Neural cell (in vitro differentiated cells): ENCODE measurements around the gene ABCA12. TPM values are rescaled to one million over a fixed set of nuclear protein-coding genes. Genes with fewer than 3 reads are reported as not detected.

Experiments
- H2AFZ ChIP-seq: fragments of 200-600, 300-800 bp; sonication (generic), shearing (Covaris generic); 2 replicates; pipeline ENCODE4 v1.6.0; 2014; ENCODE audit warnings: low read depth, mild to moderate bottlenecking, antibody characterized with exemption, low read length, moderate library complexity
- H3F3A ChIP-seq: fragments of 200-600 bp; shearing (Covaris generic); 2 replicates; pipeline ENCODE4 v1.6.1; 2016; ENCODE audit warnings: mild to moderate bottlenecking, moderate library complexity, mixed read lengths, antibody characterized with exemption, low read length; ENCODE audit not compliant: insufficient read depth, poor library complexity, severe bottlenecking
- H3K27ac ChIP-seq: fragments of 200-600, 300-800 bp; sonication (generic), shearing (Covaris generic); 2 replicates; pipeline ENCODE4 v1.5.1; 2014; ENCODE audit warnings: mild to moderate bottlenecking, low read length, moderate library complexity
- H3K27me3 ChIP-seq: fragments of 300-800, 200-600 bp; sonication (generic), shearing (Covaris generic); 2 replicates; pipeline ENCODE4 v1.6.0; 2014; ENCODE audit warnings: mild to moderate bottlenecking, low read depth, low read length, moderate library complexity; ENCODE audit not compliant: insufficient read depth
- H3K36me3 ChIP-seq: fragments of 300-800, 200-600 bp; sonication (generic), shearing (Covaris generic); 2 replicates; pipeline ENCODE4 v1.5.1; 2014; ENCODE audit warnings: mild to moderate bottlenecking, antibody characterized with exemption, low read length, moderate library complexity; ENCODE audit not compliant: insufficient read depth
- H3K4me2 ChIP-seq: fragments of 300-800, 200-600 bp; sonication (generic), shearing (Covaris generic); 2 replicates; pipeline ENCODE4 v1.6.0; 2014; ENCODE audit warnings: mild to moderate bottlenecking, low read length
- H3K4me3 ChIP-seq: fragments of 300-800, 200-600 bp; sonication (generic), shearing (Covaris generic); 2 replicates; pipeline ENCODE4 v1.5.1; 2014; ENCODE audit warnings: mild to moderate bottlenecking, low read length, moderate library complexity
- H3K79me2 ChIP-seq: fragments of 200-600 bp; shearing (Covaris generic); replicated peaks from 2 replicates; pipeline ENCODE4 v1.6.0; 2014; ENCODE audit warnings: mild to moderate bottlenecking, low read length, moderate library complexity; ENCODE audit not compliant: insufficient read depth
- H3K9ac ChIP-seq: fragments of 300-800, 200-600 bp; sonication (generic), shearing (Covaris generic); 2 replicates; pipeline ENCODE4 v1.6.1; 2016; ENCODE audit warnings: mild to moderate bottlenecking, low read length, mixed read lengths
- H3K9me2 ChIP-seq: fragments of 200-600 bp; shearing (Covaris generic); 2 replicates; pipeline ENCODE4 v1.6.1; 2016; ENCODE audit warnings: mild to moderate bottlenecking, low read length, mixed read lengths; ENCODE audit not compliant: insufficient read depth
- H3K9me3 ChIP-seq: fragments of 200-600, 300-800 bp; sonication (generic), shearing (Covaris generic); 2 replicates; pipeline ENCODE4 v1.6.1; 2016; ENCODE audit warnings: mild to moderate bottlenecking, mixed run types, low read length, moderate library complexity, mixed read lengths
- H4K20me1 ChIP-seq: fragments of 200-600 bp; shearing (Covaris generic); 2 replicates; pipeline ENCODE4 v1.6.1; 2016; ENCODE audit warnings: mild to moderate bottlenecking, mixed run types; ENCODE audit not compliant: insufficient read depth
- EP300 ChIP-seq: fragments of 450-650 bp; conservative IDR thresholded peaks from 2 replicates; pipeline ENCODE4 v1.6.1; 2014; ENCODE audit warnings: antibody characterized with exemption, mild to moderate bottlenecking, moderate library complexity; ENCODE audit not compliant: poor library complexity, severe bottlenecking
- EZH2 ChIP-seq: fragments of 200-600, 300-800 bp; shearing (Covaris generic), sonication (generic); IDR thresholded peaks from 2 replicates; pipeline ENCODE4 v1.6.1; 2014; ENCODE audit warnings: antibody characterized with exemption, low read length, borderline replicate concordance, mild to moderate bottlenecking; ENCODE audit not compliant: insufficient read depth, poor library complexity, severe bottlenecking
- MXI1 ChIP-seq: fragments of 450-650 bp; conservative IDR thresholded peaks from 2 replicates; pipeline ENCODE4 v1.6.1; 2014; ENCODE audit warnings: antibody characterized with exemption, mild to moderate bottlenecking; ENCODE audit not compliant: poor library complexity, severe bottlenecking
- POLR2AphosphoS5 ChIP-seq: IDR thresholded peaks from 2 replicates; pipeline ENCODE4 v1.6.1; 2012
- RAD21 ChIP-seq: fragments of 450-650 bp; conservative IDR thresholded peaks from 2 replicates; pipeline ENCODE4 v1.6.1; 2014; ENCODE audit warnings: antibody characterized with exemption, mild to moderate bottlenecking, moderate library complexity
- SMC3 ChIP-seq: fragments of 450-650 bp; conservative IDR thresholded peaks from 2 replicates; pipeline ENCODE4 v1.6.1; 2014; ENCODE audit warnings: antibody characterized with exemption, mild to moderate bottlenecking, moderate library complexity; ENCODE audit not compliant: poor library complexity
- TAF1 ChIP-seq: IDR thresholded peaks from 2 replicates; pipeline ENCODE4 v1.6.1; 2012; ENCODE audit warnings: low read depth
- polyA plus RNA-seq: library from polyadenylated mRNA; depleted of rRNA; stranded (reverse); fragments of >200 nt; gene quantifications from 2 replicates; pipeline ENCODE4 v1.2.3, GENCODE V29; 2014
- TF ChIP-seq, protein P1 (sequence below): fragments of 450-650 bp; IDR thresholded peaks from 2 replicates; pipeline ENCODE4 v1.5.1; 2014; ENCODE audit warnings: antibody characterized with exemption, mild to moderate bottlenecking, moderate library complexity; ENCODE audit not compliant: poor library complexity, severe bottlenecking
- TF ChIP-seq, protein P2 (sequence below): IDR thresholded peaks from 2 replicates; pipeline ENCODE4 v1.6.1; 2012; ENCODE audit warnings: borderline replicate concordance

ABCA12 gene
- polyA plus RNA-seq, 1 donor from 2014 or later = not detected

DNA sequence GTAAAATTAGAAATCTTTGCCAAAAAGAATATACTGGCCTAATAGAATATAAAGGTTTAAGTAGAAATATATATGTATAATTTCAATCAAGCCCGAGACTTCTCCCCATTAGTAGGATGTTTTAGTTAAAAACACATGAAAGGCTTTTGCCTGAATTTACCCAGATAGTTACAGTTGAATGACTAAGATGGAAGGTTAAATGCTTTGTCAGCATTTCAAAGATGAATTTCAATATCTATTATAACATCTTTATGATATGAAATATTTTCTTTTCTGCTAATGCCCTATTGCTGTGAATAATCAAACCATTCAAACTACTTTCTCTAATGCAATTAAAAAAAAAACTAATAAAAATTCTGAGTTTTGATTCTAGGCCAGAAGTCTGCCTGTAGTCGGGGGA is 18.0 kb upstream of the ABCA12 start:
- TF ChIP-seq SMC3 (no peak), EP300 (no peak), MXI1 (no peak), POLR2AphosphoS5 (no peak), RAD21 (no peak), TAF1 (no peak), EZH2 (no peak)
- TF ChIP-seq, protein P1, sequence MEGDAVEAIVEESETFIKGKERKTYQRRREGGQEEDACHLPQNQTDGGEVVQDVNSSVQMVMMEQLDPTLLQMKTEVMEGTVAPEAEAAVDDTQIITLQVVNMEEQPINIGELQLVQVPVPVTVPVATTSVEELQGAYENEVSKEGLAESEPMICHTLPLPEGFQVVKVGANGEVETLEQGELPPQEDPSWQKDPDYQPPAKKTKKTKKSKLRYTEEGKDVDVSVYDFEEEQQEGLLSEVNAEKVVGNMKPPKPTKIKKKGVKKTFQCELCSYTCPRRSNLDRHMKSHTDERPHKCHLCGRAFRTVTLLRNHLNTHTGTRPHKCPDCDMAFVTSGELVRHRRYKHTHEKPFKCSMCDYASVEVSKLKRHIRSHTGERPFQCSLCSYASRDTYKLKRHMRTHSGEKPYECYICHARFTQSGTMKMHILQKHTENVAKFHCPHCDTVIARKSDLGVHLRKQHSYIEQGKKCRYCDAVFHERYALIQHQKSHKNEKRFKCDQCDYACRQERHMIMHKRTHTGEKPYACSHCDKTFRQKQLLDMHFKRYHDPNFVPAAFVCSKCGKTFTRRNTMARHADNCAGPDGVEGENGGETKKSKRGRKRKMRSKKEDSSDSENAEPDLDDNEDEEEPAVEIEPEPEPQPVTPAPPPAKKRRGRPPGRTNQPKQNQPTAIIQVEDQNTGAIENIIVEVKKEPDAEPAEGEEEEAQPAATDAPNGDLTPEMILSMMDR = no peak
- TF ChIP-seq, protein P2, sequence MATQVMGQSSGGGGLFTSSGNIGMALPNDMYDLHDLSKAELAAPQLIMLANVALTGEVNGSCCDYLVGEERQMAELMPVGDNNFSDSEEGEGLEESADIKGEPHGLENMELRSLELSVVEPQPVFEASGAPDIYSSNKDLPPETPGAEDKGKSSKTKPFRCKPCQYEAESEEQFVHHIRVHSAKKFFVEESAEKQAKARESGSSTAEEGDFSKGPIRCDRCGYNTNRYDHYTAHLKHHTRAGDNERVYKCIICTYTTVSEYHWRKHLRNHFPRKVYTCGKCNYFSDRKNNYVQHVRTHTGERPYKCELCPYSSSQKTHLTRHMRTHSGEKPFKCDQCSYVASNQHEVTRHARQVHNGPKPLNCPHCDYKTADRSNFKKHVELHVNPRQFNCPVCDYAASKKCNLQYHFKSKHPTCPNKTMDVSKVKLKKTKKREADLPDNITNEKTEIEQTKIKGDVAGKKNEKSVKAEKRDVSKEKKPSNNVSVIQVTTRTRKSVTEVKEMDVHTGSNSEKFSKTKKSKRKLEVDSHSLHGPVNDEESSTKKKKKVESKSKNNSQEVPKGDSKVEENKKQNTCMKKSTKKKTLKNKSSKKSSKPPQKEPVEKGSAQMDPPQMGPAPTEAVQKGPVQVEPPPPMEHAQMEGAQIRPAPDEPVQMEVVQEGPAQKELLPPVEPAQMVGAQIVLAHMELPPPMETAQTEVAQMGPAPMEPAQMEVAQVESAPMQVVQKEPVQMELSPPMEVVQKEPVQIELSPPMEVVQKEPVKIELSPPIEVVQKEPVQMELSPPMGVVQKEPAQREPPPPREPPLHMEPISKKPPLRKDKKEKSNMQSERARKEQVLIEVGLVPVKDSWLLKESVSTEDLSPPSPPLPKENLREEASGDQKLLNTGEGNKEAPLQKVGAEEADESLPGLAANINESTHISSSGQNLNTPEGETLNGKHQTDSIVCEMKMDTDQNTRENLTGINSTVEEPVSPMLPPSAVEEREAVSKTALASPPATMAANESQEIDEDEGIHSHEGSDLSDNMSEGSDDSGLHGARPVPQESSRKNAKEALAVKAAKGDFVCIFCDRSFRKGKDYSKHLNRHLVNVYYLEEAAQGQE = no peak
- Histone ChIP-seq H3K9ac (no peak overlapping the region), H4K20me1 (no peaks in the 10 kb centered on the region), H3K4me3 (no peak overlapping the region), H3K27ac (no peak overlapping the region), H3K9me3 (no peaks in the 10 kb centered on the region), H3K9me2 (no peaks in the 10 kb centered on the region), H2AFZ (no peak overlapping the region), H3K4me2 (no peak overlapping the region), H3K36me3 (no peaks in the 10 kb centered on the region), H3K79me2 (no peaks in the 10 kb centered on the region), H3K27me3 (no peaks in the 10 kb centered on the region), H3F3A (no peaks in the 10 kb centered on the region)

DNA sequence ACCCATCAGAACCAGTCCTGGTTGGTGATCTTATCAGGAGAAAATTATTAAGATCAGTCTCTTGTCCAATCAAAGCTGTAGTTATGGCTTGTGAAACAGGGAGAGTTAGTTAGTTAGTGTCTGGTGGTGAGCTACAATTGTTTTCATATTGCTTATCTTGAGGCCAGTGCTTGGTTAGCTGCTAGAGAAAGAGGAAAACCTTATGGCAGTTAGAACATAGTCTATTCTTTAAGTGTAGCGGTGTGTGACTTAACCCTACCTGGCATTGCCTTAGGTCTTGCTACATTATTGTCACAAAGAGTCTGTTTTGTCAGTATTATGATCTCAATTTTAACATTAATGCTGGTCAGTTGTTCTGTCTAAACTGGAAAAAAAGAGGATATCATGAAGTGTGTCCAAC is 11.5 kb upstream of the ABCA12 start:
- no peaks in the 10 kb centered on the region for H3K36me3 ChIP-seq
- no peaks in the 10 kb centered on the region for H3F3A ChIP-seq
- H3K9ac ChIP-seq = no peak overlapping the region
- H3K79me2 ChIP-seq = no peaks in the 10 kb centered on the region
- no peaks in the 10 kb centered on the region for H3K9me2 ChIP-seq
- no peak overlapping the region for H3K27ac ChIP-seq
- H2AFZ ChIP-seq = no peak overlapping the region
- no peaks in the 10 kb centered on the region for H3K27me3 ChIP-seq
- H3K4me2 ChIP-seq = no peak overlapping the region
- no peaks in the 10 kb centered on the region for H3K9me3 ChIP-seq
- no peaks in the 10 kb centered on the region for H4K20me1 ChIP-seq
- H3K4me3 ChIP-seq = no peak overlapping the region
- TF ChIP-seq, protein P2 = no peak
- TF ChIP-seq RAD21 (no peak), POLR2AphosphoS5 (no peak)
